ENCODE data around the gene ZNF668. TPM values are rescaled to one million over a fixed set of nuclear protein-coding genes. Genes with fewer than 3 reads are reported as not detected.
"Not testable (repeated sequence)": the region's sequence is repeated elsewhere in the genome, so short reads cannot be mapped to it uniquely, and the experiment has no call there.

Gene ZNF668
- polyA plus RNA-seq, 3 donors = 3.3 to 7.1 (median 6.3) TPM

DNA sequence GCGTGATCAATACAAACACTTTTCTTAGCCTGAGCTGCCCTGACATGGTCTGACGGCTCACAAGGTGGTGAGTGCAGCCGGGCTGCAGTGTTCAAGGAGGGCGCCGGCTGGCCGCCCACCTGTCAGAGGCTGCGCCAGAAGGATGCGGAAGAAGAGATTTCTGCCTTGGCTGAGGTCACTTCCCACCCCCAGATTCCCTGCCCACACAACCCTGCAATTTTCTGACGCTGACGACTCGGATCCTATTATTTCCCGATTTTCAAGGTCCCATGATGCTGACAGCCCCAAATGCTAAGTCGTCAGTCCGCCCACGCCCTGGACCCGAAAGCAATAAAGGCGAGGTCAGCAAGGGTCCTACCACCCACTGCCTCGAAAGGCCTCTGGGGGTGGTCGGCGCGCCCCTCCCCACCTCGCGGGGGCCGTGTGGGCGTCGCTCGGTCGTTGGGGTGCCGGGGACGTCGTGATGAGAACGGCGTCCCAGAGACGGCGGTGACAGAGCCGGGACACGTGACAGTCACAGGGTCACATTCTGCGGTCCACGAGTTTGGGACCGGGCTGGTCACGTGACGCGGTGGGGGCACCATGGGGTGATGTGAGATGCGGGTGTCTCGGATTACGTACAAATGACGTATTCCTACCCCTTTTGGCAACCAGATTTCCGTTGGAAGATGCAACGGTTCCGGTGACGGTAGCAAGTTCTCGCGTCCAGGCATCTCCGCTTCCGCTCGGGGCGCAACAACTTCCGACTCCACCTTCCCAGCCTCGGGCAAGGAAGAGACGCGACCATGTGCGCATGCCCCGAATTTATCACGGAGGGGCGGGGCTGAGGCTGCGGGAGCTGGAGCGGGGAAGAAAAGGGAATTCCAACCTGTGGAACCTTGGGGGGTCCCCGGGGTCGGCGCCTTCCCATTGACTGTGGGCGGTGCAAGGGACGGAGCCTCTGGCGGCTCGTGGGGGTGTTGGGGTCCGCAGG lies 41.0 kb downstream of the ZNF668 start, which contains the start of gene STX4:
Gene STX4 (plus strand): TSS at position 823 of the 973 bp plus-strand sequence. CDS start 248 bp downstream, outside the sequence.
- 0 to 1% (median 0%) methylated on average over 72 to 75 of the region's 75 CpGs for WGBS, 3 donors
- peak within 1 kb of the TSS; percentile 76 for H3K27ac ChIP-seq (ENCODE audit: low read depth, low read length)

- no peak overlapping the region for H3K27ac ChIP-seq (ENCODE audit: low read depth, low read length)
- WGBS, 3 donors = 87 to 92% (median 92%) methylated on average over 4 of the region's 4 CpGs
These were observed 42.8 kb downstream of the ZNF668 start for GRCh38 chr16:31031276-31031675.

GRCh38 chr16:31029272-31029671 lies 44.8 kb downstream of the ZNF668 start:
- H3K27ac ChIP-seq (ENCODE audit: low read depth, low read length) = no peak overlapping the region
- 80 to 81% (median 80%) methylated on average over 5 of the region's 5 CpGs for WGBS, 3 donors

GRCh38 chr16:31025339-31025738 lies 48.7 kb downstream of the ZNF668 start:
- H3K27ac ChIP-seq (ENCODE audit: low read depth, low read length) = no peak overlapping the region
- 65 to 76% (median 67%) methylated on average over 5 of the region's 5 CpGs for WGBS, 3 donors

- H3K27ac ChIP-seq (ENCODE audit: low read depth, low read length) = no peak overlapping the region
- 56 to 86% (median 80%) methylated on average over 6 of the region's 6 CpGs for WGBS, 3 donors
These were observed 50.3 kb downstream of the ZNF668 start for GRCh38 chr16:31023627-31024226.

GRCh38 chr16:31023252-31023602 lies 50.8 kb downstream of the ZNF668 start:
- WGBS, 3 donors = 92% methylated on average over 4 of the region's 4 CpGs
- H3K27ac ChIP-seq (ENCODE audit: low read depth, low read length) = no peak overlapping the region

DNA sequence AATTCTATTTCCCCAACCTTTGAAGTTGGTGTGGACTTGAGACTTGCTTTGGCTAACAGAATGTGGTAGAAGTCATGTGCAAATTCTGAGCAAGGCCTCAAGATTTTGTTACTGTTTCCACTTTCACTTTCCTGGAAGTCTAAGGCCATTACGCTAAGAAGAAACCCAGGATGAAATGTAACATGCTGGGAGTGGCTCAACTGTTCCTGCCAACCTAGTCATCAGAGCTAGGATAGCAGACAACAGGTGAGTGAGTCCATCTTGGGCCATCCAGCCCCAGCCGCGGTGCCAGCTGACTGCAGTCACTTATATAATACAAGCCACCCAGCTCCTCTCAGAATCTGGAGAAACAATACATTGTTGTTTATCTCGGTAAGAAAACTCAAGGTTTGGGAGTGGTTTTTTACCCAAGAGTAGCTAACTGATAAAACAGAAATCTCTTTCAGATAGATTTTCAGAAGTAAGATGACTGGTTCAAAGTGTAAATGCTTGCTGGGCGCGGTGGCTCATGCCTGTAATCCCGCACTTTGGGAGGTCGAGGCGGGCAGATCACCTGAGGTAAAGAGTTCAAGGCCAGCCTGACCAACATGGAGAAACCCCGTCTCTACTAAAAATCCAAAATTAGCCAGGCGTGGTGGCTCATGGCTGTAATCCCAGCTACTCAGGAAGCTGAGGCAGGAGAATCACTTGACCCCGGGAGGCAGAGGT lies 51.3 kb downstream of the ZNF668 start:
- no peak overlapping the region for H3K27ac ChIP-seq (ENCODE audit: low read depth, low read length)
- 78 to 81% (median 79%) methylated on average over 12 of the region's 12 CpGs for WGBS, 3 donors

GRCh38 chr16:31020536-31020935 lies 53.5 kb downstream of the ZNF668 start:
- WGBS, 3 donors = 85 to 93% (median 93%) methylated on average over 3 of the region's 3 CpGs
- H3K27ac ChIP-seq (ENCODE audit: low read depth, low read length) = no peak overlapping the region

DNA sequence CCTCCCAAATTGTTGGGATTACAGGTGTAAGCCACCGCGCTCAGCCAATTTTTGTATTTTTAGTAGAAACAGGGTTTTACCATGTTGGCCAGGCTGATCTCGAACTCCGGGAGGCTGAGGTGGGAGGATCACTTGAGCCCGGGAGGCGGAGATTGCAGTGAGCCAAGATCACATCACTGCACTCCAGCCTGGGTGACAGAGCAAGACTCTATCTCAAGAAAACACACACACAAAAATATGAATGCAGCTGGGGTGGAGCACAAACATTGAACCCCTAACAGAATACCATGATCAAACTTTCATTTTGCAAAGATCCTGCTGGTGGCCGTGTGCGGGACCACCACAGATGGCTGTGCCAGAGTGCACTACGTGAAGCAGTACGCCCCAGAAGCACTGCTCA lies 56.3 kb downstream of the ZNF668 start:
- H3K27ac ChIP-seq (ENCODE audit: low read depth, low read length) = not testable (repeated sequence)
- 88 to 92% (median 88%) methylated on average over 10 of the region's 10 CpGs for WGBS, 3 donors

DNA sequence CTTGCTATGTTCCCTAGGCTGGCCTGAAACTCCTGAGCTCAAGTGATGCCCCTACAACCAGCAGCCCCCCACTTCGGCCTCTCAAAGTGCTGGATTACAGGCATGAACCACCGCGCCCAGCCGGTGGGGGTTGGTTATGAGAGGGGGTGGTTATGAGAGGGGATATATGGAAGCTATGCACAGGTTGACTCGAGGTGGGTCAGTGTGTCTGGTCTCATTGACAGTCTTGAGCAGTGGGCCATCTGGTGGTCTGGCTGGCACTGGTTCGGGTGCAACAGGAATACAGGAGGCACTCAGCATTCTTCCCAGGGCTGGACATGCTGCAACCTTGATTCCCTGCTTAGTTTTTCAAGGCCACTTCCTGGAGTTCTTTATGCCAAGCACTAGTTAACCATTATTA lies 58.0 kb downstream of the ZNF668 start:
- 58 to 73% (median 70%) methylated on average over 6 of the region's 6 CpGs for WGBS, 3 donors
- no peak overlapping the region for H3K27ac ChIP-seq (ENCODE audit: low read depth, low read length)

GRCh38 chr16:31013292-31013691 lies 60.7 kb downstream of the ZNF668 start:
- not testable (repeated sequence) for H3K27ac ChIP-seq (ENCODE audit: low read depth, low read length)

- WGBS, 3 donors = 79 to 88% (median 80%) methylated on average over 7 of the region's 7 CpGs
- H3K27ac ChIP-seq (ENCODE audit: low read depth, low read length) = not testable (repeated sequence)
These were observed 62.2 kb downstream of the ZNF668 start for GRCh38 chr16:31011815-31012214.

Other genes starting within 250 kb of the ZNF668 start
- gene BCL7C, start 180.2 kb downstream of the ZNF668 start, polyA plus RNA-seq = 10 to 100 TPM; 11.8 to 52.1 (median 22.0) TPM
- gene CTF1, start 177.6 kb downstream of the ZNF668 start, polyA plus RNA-seq = 1 to 10 TPM; 1.9 to 9.2 (median 5.8) TPM
- 1 to 10 TPM; 3.6 to 9.1 (median 5.3) TPM for gene FBXL19, start 150.7 kb downstream of the ZNF668 start, polyA plus RNA-seq
- gene ORAI3, start 125.2 kb downstream of the ZNF668 start, polyA plus RNA-seq = 10 to 100 TPM; 11.3 to 16.3 (median 14.6) TPM
- gene SETD1A, start 116.5 kb downstream of the ZNF668 start, polyA plus RNA-seq = 10 to 100 TPM in 2 of 3 donors, 1 to 10 TPM in 1; 5.1 to 13.0 (median 10.8) TPM
- gene HSD3B7, start 89.0 kb downstream of the ZNF668 start, polyA plus RNA-seq = 10 to 100 TPM; 23.3 to 31.2 (median 26.8) TPM
- gene STX1B, start 63.6 kb downstream of the ZNF668 start, polyA plus RNA-seq = under 1 TPM; 0.11 to 0.98 (median 0.18) TPM
- 10 to 100 TPM; 31.8 to 83.0 (median 66.8) TPM for gene STX4, start 40.7 kb downstream of the ZNF668 start, polyA plus RNA-seq
- 1 to 10 TPM; 4.8 to 5.2 (median 5.2) TPM for gene ZNF646, start 182 bp upstream of the ZNF668 start, polyA plus RNA-seq
- gene PRSS53, start 14.7 kb upstream of the ZNF668 start, polyA plus RNA-seq = 1 to 10 TPM in 1 of 3 donors, under 1 TPM in 2; 0.45 to 2.4 (median 0.88) TPM
- 100 to 1,000 TPM; 106 to 132 (median 113) TPM for gene VKORC1, start 20.6 kb upstream of the ZNF668 start, polyA plus RNA-seq
- gene BCKDK, start 34.1 kb upstream of the ZNF668 start, polyA plus RNA-seq = 10 to 100 TPM; 31.4 to 79.6 (median 45.4) TPM
- 10 to 100 TPM; 37.6 to 41.5 (median 39.9) TPM for gene KAT8, start 43.4 kb upstream of the ZNF668 start, polyA plus RNA-seq
- 100 to 1,000 TPM in 1 of 3 donors, 10 to 100 TPM in 1, 1 to 10 TPM in 1; 1.3 to 159 (median 11.2) TPM for gene PRSS8, start 61.5 kb upstream of the ZNF668 start, polyA plus RNA-seq
- 1 to 10 TPM; 2.4 to 3.8 (median 3.4) TPM for gene PRSS36, start 75.8 kb upstream of the ZNF668 start, polyA plus RNA-seq
- 100 to 1,000 TPM in 2 of 3 donors, 10 to 100 TPM in 1; 79.6 to 236 (median 213) TPM for gene FUS, start 105.9 kb upstream of the ZNF668 start, polyA plus RNA-seq
- gene PYCARD, start 128.5 kb upstream of the ZNF668 start, polyA plus RNA-seq = 10 to 100 TPM; 12.2 to 50.5 (median 25.8) TPM
- under 1 TPM; 0.09 to 0.12 (median 0.11) TPM for gene TRIM72, start 139.9 kb upstream of the ZNF668 start, polyA plus RNA-seq
- not detected for gene PYDC1, start 142.9 kb upstream of the ZNF668 start, polyA plus RNA-seq
- gene ITGAM, start 185.7 kb upstream of the ZNF668 start, polyA plus RNA-seq = 10 to 100 TPM in 1 of 3 donors, 1 to 10 TPM in 2; 1.4 to 15.6 (median 7.8) TPM

Data from adipose tissue (tissue), 3 donors.